Astrocyte of the spinal cord (primary cell): ENCODE measurements around the gene STATH.

Source experiments
- DNase-seq: peaks from one replicate; pipeline ENCODE4 v3.0.0; 2011; ENCODE audit warnings: low read depth, low spot score
- H3K4me3 ChIP-seq: 2 replicates; pipeline ENCODE4 v1.5.1; 2011; ENCODE audit warnings: low read depth, mild to moderate bottlenecking, low read length, moderate library complexity
- CTCF ChIP-seq: IDR thresholded peaks from 2 replicates; pipeline ENCODE4 v1.5.1; 2012; ENCODE audit warnings: low read depth, mild to moderate bottlenecking, low read length, inconsistent platforms
- in situ Hi-C: cut with HindIII; loops from 2 replicates; pipeline ENCODE4 v1.10.0; 2017; ENCODE audit warnings: low sequenced_read_pairs

STATH gene, protein sequence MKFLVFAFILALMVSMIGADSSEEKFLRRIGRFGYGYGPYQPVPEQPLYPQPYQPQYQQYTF

DNA sequence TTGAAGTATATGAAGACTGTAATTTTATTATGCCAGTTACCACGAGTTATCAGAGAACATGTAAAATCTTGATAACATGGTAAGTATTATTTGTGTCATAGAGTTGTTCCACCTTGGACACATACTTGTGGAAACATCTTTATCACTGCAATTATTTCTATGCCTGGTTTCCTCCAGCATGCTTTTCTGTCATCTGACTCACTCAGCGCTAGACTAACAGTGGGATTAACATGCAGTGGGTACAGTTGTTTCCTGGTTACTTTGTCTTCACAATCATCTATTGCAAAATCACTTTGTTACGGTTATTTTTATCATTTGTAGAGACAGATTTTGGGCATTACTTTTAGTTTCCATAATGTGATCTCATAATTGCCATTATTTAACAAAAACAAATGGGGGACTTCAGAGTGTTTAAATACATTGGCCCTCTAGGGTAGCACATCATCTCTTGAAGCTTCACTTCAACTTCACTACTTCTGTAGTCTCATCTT lies at the start of gene STATH:
STATH (plus strand) TSS at position 441 of the 491 bp plus-strand sequence. CDS start 2,472 bp downstream, outside the sequence.
- no peak for DNase-seq
- in situ Hi-C loops, result no loop called here
- no peak for TF ChIP-seq CTCF
- H3K4me3 ChIP-seq, result no peak within 1 kb of the TSS

GRCh38 chr4:69951602-69952001 lies 44.2 kb upstream of the STATH start:
- no peak for TF ChIP-seq CTCF
- no peak overlapping the region for H3K4me3 ChIP-seq
- DNase-seq, result peak; percentile 4
- in situ Hi-C loops, result no loop called here

- no peak for TF ChIP-seq CTCF
- in situ Hi-C loops, result no loop called here
- no peak for DNase-seq
- no peak overlapping the region for H3K4me3 ChIP-seq
Measured at GRCh38 chr4:69957209-69957608, 38.6 kb upstream of the STATH start.

- in situ Hi-C loops, result no loop called here
- TF ChIP-seq CTCF, result no peak
- DNase-seq, result no peak
Measured at GRCh38 chr4:69965628-69966027, 30.1 kb upstream of the STATH start, which contains the start of gene CSN2. TSS of gene CSN2 (minus strand) at chr4:69965728. CDS start at chr4:69960995, 4,733 bp downstream.

GRCh38 chr4:69970071-69970470 lies 25.7 kb upstream of the STATH start:
- in situ Hi-C loops, result no loop called here
- no peak overlapping the region for H3K4me3 ChIP-seq
- peak; percentile 16 for DNase-seq
- TF ChIP-seq CTCF, result no peak

More at GRCh38 chr4:69965628-69966027, 30.1 kb upstream of the STATH start, which contains the start of gene CSN2:
- no peak within 1 kb of the TSS for H3K4me3 ChIP-seq

DNA sequence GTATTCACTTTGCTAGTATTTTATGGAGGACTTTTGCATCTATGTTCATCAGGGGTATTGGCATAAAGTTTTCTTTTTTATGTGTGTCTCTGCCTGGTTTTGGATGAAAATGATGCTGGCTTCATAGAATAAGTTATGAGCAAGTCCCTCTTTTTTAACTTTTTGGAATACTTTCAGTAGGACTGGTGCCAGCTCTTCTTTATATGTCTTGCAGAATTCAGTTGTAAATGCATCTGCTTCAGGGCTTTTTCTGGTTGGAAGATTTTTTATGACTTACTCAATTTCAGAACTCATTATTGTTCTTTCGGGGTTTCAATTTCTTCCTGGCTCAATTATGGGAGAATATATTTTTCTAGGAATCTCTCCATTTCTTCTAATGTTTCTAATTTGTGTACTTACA lies 21.1 kb upstream of the STATH start:
- TF ChIP-seq CTCF, result no peak
- DNase-seq, result no peak
- no peak overlapping the region for H3K4me3 ChIP-seq
- in situ Hi-C loops, result no loop called here

- in situ Hi-C loops, result no loop called here
- DNase-seq, result peak; percentile 10
- H3K4me3 ChIP-seq, result no peak overlapping the region
- TF ChIP-seq CTCF, result no peak
Measured at GRCh38 chr4:69977582-69977981, 18.2 kb upstream of the STATH start.
